Measurements from ENCODE around the gene NEURL1B.

The NEURL1B gene

GRCh38 chr5:172608773-172609172 lies 32.3 kb upstream of the NEURL1B start:
- H3K4me3 ChIP-seq (ENCODE audit: low read depth, low read length) = no peak overlapping the region

GRCh38 chr5:172610643-172611042 lies 30.4 kb upstream of the NEURL1B start:
- H3K4me3 ChIP-seq (ENCODE audit: low read depth, low read length) = no peak overlapping the region

GRCh38 chr5:172611913-172612312 lies 29.1 kb upstream of the NEURL1B start:
- no peak overlapping the region for H3K4me3 ChIP-seq (ENCODE audit: low read depth, low read length)

- no peak overlapping the region for H3K4me3 ChIP-seq (ENCODE audit: low read depth, low read length)
Measured at GRCh38 chr5:172612771-172613170, 28.3 kb upstream of the NEURL1B start.

- no peak overlapping the region for H3K4me3 ChIP-seq (ENCODE audit: low read depth, low read length)
Measured at GRCh38 chr5:172616136-172616535, 24.9 kb upstream of the NEURL1B start.

- no peak overlapping the region for H3K4me3 ChIP-seq (ENCODE audit: low read depth, low read length)
Measured at GRCh38 chr5:172616730-172617129, 24.3 kb upstream of the NEURL1B start.

- no peak overlapping the region for H3K4me3 ChIP-seq (ENCODE audit: low read depth, low read length)
Measured at GRCh38 chr5:172617817-172618216, 23.2 kb upstream of the NEURL1B start.

GRCh38 chr5:172618574-172619365 lies 22.3 kb upstream of the NEURL1B start:
- no peak overlapping the region for H3K4me3 ChIP-seq (ENCODE audit: low read depth, low read length)

GRCh38 chr5:172620506-172620905 lies 20.6 kb upstream of the NEURL1B start:
- no peak overlapping the region for H3K4me3 ChIP-seq (ENCODE audit: low read depth, low read length)

GRCh38 chr5:172622091-172623046 lies 18.7 kb upstream of the NEURL1B start:
- no peak overlapping the region for H3K4me3 ChIP-seq (ENCODE audit: low read depth, low read length)

- H3K4me3 ChIP-seq (ENCODE audit: low read depth, low read length) = no peak overlapping the region
Measured at GRCh38 chr5:172623313-172623980, 17.6 kb upstream of the NEURL1B start.

- no peak overlapping the region for H3K4me3 ChIP-seq (ENCODE audit: low read depth, low read length)
Measured at GRCh38 chr5:172624083-172624995, 16.7 kb upstream of the NEURL1B start.

- H3K4me3 ChIP-seq (ENCODE audit: low read depth, low read length) = no peak overlapping the region
Measured at GRCh38 chr5:172624996-172625964, 15.8 kb upstream of the NEURL1B start.

GRCh38 chr5:172626031-172626581 lies 15.0 kb upstream of the NEURL1B start:
- no peak overlapping the region for H3K4me3 ChIP-seq (ENCODE audit: low read depth, low read length)

- no peak overlapping the region for H3K4me3 ChIP-seq (ENCODE audit: low read depth, low read length)
Measured at GRCh38 chr5:172630082-172630481, 11.0 kb upstream of the NEURL1B start.

GRCh38 chr5:172630482-172630881 lies 10.6 kb upstream of the NEURL1B start:
- no peak overlapping the region for H3K4me3 ChIP-seq (ENCODE audit: low read depth, low read length)

- no peak overlapping the region for H3K4me3 ChIP-seq (ENCODE audit: low read depth, low read length)
Measured at GRCh38 chr5:172630986-172631385, 10.1 kb upstream of the NEURL1B start.

- H3K4me3 ChIP-seq (ENCODE audit: low read depth, low read length) = no peak overlapping the region
Measured at GRCh38 chr5:172632346-172633092, 8.5 kb upstream of the NEURL1B start.
